HEK293 (cell line): Measurements from ENCODE around the gene STYX.

Experiments
- HOXA7 ChIP-seq: sonication (generic); formaldehyde crosslinking; IDR thresholded peaks from 2 replicates; pipeline ENCODE4 v1.8.1; 2022; ENCODE audit warnings: missing genetic modification reagents, borderline replicate concordance
- KLF16 ChIP-seq: fragments of 450-650 bp; formaldehyde crosslinking; IDR thresholded peaks from 2 replicates; pipeline ENCODE4 v1.5.1; 2017; ENCODE audit warnings: missing biosample characterization, missing genetic modification characterization
- MZF1 ChIP-seq: fragments of 450-650 bp; formaldehyde crosslinking; IDR thresholded peaks from 2 replicates; pipeline ENCODE4 v1.5.1; 2017; ENCODE audit warnings: missing biosample characterization, missing genetic modification characterization, borderline replicate concordance
- SCRT1 ChIP-seq: fragments of 450-650 bp; formaldehyde crosslinking; IDR thresholded peaks from 2 replicates; pipeline ENCODE4 v1.5.1; 2016; ENCODE audit warnings: missing biosample characterization, missing genetic modification characterization, borderline replicate concordance
- YY1 ChIP-seq: fragments of 450-650 bp; formaldehyde crosslinking; IDR thresholded peaks from 2 replicates; pipeline ENCODE4 v1.5.1; 2018; ENCODE audit warnings: missing biosample characterization, missing genetic modification characterization
- ZFHX2 ChIP-seq: fragments of 450-650 bp; formaldehyde crosslinking; conservative IDR thresholded peaks from 2 replicates; pipeline ENCODE4 v1.5.1; 2016; ENCODE audit warnings: missing biosample characterization, missing genetic modification characterization
- ZNF274 ChIP-seq, 2 experiments: fragments of 200-500 bp in 1 of 2; fragments of 450-650 bp in 1 of 2; sonication (Bioruptor generic) in 1 of 2; formaldehyde crosslinking in 1 of 2; IDR thresholded peaks; 2 replicates each; pipeline versions ENCODE4 v1.5.1 to v1.6.1; 2014 to 2016; ENCODE audit warnings: borderline replicate concordance in 1 of 2, inconsistent platforms in 1 of 2, low read length in 1 of 2, missing biosample characterization in 1 of 2, missing genetic modification characterization in 1 of 2
- ZNF416 ChIP-seq: fragments of 450-650 bp; formaldehyde crosslinking; IDR thresholded peaks from 2 replicates; pipeline ENCODE4 v1.5.1; 2016; ENCODE audit warnings: missing biosample characterization, missing genetic modification characterization
- ZNF624 ChIP-seq: fragments of 450-650 bp; formaldehyde crosslinking; IDR thresholded peaks from 2 replicates; pipeline ENCODE4 v1.5.1; 2017; ENCODE audit warnings: missing biosample characterization, missing genetic modification characterization
- ZNF837 ChIP-seq: fragments of 450-650 bp; formaldehyde crosslinking; IDR thresholded peaks from 2 replicates; pipeline ENCODE4 v1.5.1; 2016; ENCODE audit warnings: missing biosample characterization, missing genetic modification characterization
- TF ChIP-seq, protein P1 (sequence below): fragments of 450-650 bp; formaldehyde crosslinking; IDR thresholded peaks from 2 replicates; pipeline ENCODE4 v1.5.1; 2016; ENCODE audit warnings: missing biosample characterization, missing genetic modification characterization
- TF ChIP-seq, protein P2 (sequence below): fragments of 450-650 bp; formaldehyde crosslinking; IDR thresholded peaks from 2 replicates; pipeline ENCODE4 v1.5.1; 2016; ENCODE audit warnings: missing biosample characterization, missing genetic modification characterization
- TF ChIP-seq, protein P3 (sequence below): fragments of 450-650 bp; formaldehyde crosslinking; IDR thresholded peaks from 2 replicates; pipeline ENCODE4 v1.5.1; 2017; ENCODE audit warnings: missing biosample characterization, mild to moderate bottlenecking, missing genetic modification characterization, moderate library complexity
- TF ChIP-seq, protein P4 (sequence below): fragments of 450-650 bp; formaldehyde crosslinking; IDR thresholded peaks from 2 replicates; pipeline ENCODE4 v1.5.1; 2016; ENCODE audit warnings: missing biosample characterization, missing genetic modification characterization

DNA sequence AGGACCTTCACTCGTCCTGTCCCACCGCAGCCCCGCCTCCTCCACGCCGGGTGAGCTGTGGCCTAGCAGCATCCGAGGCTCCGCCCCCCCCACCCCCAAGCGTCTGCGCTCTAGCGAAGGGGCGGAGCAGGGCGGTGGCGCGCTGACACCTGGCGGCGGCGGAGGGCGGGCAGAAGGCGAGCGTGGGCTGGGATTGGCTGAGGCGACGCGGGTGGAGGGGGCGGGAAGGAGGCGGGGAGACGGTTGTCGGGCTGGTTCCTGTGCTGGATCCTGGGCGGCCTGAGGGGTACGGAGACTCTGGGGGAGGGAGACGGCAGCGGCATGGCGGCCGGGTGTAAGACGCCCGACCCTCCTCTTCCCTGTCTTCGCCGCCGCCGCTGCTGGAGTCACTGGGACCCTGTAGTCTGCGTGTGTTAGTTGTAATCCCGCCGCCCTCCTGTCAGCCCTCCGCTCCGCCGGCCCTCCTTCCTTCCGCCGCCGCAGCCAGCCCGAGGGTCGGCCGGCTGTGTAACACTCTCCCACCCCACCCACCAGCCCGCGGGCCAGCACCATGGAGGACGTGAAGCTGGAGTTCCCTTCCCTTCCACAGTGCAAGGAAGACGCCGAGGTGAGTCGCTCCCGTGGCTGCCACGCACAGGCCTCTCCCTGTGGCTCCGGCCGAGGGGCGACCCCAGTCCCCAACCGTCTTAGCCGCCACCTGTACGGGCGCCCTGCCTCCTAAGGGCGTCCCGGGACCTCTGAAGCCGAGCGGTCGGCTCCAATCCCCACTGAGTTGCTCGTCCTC is at the start of gene STYX:
- no peak for TF ChIP-seq HOXA7
- TF ChIP-seq, protein P1, sequence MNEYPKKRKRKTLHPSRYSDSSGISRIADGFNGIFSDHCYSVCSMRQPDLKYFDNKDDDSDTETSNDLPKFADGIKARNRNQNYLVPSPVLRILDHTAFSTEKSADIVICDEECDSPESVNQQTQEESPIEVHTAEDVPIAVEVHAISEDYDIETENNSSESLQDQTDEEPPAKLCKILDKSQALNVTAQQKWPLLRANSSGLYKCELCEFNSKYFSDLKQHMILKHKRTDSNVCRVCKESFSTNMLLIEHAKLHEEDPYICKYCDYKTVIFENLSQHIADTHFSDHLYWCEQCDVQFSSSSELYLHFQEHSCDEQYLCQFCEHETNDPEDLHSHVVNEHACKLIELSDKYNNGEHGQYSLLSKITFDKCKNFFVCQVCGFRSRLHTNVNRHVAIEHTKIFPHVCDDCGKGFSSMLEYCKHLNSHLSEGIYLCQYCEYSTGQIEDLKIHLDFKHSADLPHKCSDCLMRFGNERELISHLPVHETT, result peak; percentile 57; the same call in 1 of the 2 replicates
- no peak for TF ChIP-seq MZF1 (tag by site-specific recombination)
- TF ChIP-seq, protein P2, sequence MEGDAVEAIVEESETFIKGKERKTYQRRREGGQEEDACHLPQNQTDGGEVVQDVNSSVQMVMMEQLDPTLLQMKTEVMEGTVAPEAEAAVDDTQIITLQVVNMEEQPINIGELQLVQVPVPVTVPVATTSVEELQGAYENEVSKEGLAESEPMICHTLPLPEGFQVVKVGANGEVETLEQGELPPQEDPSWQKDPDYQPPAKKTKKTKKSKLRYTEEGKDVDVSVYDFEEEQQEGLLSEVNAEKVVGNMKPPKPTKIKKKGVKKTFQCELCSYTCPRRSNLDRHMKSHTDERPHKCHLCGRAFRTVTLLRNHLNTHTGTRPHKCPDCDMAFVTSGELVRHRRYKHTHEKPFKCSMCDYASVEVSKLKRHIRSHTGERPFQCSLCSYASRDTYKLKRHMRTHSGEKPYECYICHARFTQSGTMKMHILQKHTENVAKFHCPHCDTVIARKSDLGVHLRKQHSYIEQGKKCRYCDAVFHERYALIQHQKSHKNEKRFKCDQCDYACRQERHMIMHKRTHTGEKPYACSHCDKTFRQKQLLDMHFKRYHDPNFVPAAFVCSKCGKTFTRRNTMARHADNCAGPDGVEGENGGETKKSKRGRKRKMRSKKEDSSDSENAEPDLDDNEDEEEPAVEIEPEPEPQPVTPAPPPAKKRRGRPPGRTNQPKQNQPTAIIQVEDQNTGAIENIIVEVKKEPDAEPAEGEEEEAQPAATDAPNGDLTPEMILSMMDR (tag by site-specific recombination), result peak; percentile 44
- TF ChIP-seq YY1 (tag by site-specific recombination), result peak; percentile 84
- no peak for TF ChIP-seq ZNF624 (tag by site-specific recombination)
- peak; percentile 96 for TF ChIP-seq ZFHX2 (tag by site-specific recombination)
- TF ChIP-seq SCRT1 (tag by site-specific recombination), result no peak
- TF ChIP-seq ZNF416, result no peak
- TF ChIP-seq ZNF274 (IDR thresholded peaks at IDR 0.05; ENCODE audit: low read length), result no peak
- no peak for TF ChIP-seq ZNF274 (tag by site-specific recombination; IDR thresholded peaks at IDR 0.05; ENCODE audit: borderline replicate concordance)
- TF ChIP-seq, protein P3, sequence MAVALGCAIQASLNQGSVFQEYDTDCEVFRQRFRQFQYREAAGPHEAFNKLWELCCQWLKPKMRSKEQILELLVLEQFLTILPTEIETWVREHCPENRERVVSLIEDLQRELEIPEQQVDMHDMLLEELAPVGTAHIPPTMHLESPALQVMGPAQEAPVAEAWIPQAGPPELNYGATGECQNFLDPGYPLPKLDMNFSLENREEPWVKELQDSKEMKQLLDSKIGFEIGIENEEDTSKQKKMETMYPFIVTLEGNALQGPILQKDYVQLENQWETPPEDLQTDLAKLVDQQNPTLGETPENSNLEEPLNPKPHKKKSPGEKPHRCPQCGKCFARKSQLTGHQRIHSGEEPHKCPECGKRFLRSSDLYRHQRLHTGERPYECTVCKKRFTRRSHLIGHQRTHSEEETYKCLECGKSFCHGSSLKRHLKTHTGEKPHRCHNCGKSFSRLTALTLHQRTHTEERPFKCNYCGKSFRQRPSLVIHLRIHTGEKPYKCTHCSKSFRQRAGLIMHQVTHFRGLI (tag by site-specific recombination), result no peak
- TF ChIP-seq, protein P4, sequence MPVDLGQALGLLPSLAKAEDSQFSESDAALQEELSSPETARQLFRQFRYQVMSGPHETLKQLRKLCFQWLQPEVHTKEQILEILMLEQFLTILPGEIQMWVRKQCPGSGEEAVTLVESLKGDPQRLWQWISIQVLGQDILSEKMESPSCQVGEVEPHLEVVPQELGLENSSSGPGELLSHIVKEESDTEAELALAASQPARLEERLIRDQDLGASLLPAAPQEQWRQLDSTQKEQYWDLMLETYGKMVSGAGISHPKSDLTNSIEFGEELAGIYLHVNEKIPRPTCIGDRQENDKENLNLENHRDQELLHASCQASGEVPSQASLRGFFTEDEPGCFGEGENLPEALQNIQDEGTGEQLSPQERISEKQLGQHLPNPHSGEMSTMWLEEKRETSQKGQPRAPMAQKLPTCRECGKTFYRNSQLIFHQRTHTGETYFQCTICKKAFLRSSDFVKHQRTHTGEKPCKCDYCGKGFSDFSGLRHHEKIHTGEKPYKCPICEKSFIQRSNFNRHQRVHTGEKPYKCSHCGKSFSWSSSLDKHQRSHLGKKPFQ (tag by site-specific recombination), result no peak
- TF ChIP-seq ZNF837 (tag by site-specific recombination), result no peak
- no peak; the same call in none of the 2 replicates for TF ChIP-seq KLF16 (tag by site-specific recombination)
